ENCODE measurements around the gene DCP2. TPM values are rescaled to one million over a fixed set of nuclear protein-coding genes. Genes with fewer than 3 reads are reported as not detected.
A peak's percentile ranks its signal among the peaks of the same experiment; 100 is the strongest.

DCP2 gene
- total RNA-seq, 3 donors from 2014 or later = 26.2 to 67.0 (median 43.9) TPM

DNA sequence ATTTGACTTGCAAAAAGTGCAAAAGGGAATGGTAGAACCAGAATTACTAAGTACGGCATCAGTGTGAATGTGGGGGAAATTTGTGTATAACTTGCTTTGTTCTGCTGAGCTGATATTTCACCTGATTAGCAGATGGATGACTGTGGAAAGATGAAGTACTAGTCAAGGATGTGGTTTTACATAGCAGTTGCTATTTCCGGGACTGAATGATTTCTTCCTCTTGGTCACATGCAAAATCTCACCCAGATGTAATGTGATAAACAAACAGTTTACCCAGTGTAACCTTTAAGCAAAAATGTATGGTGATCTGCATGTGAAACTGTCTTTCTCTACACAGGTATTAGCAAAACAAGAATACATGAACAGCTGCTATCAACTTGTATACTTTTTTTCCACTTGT is 46.1 kb downstream of the DCP2 start:
- Histone ChIP-seq H3K27me3 (no peaks in the 10 kb centered on the region), H3K27ac (peak overlapping the region in 1 of 2 donors; percentile 21), H3K4me1 (no peaks in the 10 kb centered on the region), H3K9me3 (no peaks in the 10 kb centered on the region), H3K36me3 (no peaks in the 10 kb centered on the region), H3K4me3 (no peak overlapping the region)
- TF ChIP-seq POLR2AphosphoS5 (IDR thresholded peaks at IDR 0.05) (no peak), POLR2A (IDR thresholded peaks at IDR 0.05) (no peak)
- TF ChIP-seq, protein P1, sequence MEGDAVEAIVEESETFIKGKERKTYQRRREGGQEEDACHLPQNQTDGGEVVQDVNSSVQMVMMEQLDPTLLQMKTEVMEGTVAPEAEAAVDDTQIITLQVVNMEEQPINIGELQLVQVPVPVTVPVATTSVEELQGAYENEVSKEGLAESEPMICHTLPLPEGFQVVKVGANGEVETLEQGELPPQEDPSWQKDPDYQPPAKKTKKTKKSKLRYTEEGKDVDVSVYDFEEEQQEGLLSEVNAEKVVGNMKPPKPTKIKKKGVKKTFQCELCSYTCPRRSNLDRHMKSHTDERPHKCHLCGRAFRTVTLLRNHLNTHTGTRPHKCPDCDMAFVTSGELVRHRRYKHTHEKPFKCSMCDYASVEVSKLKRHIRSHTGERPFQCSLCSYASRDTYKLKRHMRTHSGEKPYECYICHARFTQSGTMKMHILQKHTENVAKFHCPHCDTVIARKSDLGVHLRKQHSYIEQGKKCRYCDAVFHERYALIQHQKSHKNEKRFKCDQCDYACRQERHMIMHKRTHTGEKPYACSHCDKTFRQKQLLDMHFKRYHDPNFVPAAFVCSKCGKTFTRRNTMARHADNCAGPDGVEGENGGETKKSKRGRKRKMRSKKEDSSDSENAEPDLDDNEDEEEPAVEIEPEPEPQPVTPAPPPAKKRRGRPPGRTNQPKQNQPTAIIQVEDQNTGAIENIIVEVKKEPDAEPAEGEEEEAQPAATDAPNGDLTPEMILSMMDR (IDR thresholded peaks at IDR 0.05) = no peak
- no peak for DNase-seq (ENCODE audit: low spot score in 2 of 2)
- intact Hi-C loops (cut with DNase I; ENCODE audit: low total_unique reads) = no loop called here

DNA sequence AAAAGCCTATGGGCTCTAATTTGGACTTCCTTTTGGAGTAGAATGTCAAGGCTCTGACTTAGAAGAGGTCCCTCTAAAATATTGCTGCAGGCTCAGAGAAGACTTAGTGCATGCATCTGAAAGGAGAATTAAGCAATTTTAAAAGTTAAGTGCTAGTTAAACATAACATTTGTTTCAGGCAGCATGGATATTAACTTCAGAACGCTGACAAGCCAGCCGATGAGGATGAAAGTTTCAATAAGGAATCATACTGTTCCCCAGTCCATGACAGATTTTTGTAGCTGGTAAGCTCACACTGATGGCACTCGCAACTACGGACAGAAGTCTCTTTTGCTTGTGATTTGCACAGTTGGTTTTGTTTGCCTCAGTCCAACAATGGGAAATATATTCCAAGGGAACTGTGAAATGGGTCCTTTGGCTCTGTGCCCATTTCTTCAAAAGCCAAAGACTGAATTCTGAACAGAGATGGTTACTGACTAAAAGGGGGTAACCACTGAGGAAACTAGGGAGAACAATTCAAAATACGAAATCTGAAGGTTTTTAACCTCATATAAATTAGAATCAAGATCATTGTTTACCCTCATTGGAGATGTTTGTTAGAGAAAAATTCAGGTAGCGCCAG is 47.6 kb downstream of the DCP2 start:
- no peaks in the 10 kb centered on the region for H3K9me3 ChIP-seq
- H3K4me1 ChIP-seq = no peaks in the 10 kb centered on the region
- no peaks in the 10 kb centered on the region for H3K27me3 ChIP-seq
- H3K4me3 ChIP-seq = no peak overlapping the region
- TF ChIP-seq POLR2AphosphoS5 (IDR thresholded peaks at IDR 0.05) (no peak), POLR2A (IDR thresholded peaks at IDR 0.05) (no peak)
- TF ChIP-seq, protein P1 (IDR thresholded peaks at IDR 0.05) = no peak
- no peak overlapping the region for H3K27ac ChIP-seq
- no peaks in the 10 kb centered on the region for H3K36me3 ChIP-seq
- DNase-seq (ENCODE audit: low spot score in 2 of 2) = no peak
- intact Hi-C loops (cut with DNase I; ENCODE audit: low total_unique reads) = no loop called here

DNA sequence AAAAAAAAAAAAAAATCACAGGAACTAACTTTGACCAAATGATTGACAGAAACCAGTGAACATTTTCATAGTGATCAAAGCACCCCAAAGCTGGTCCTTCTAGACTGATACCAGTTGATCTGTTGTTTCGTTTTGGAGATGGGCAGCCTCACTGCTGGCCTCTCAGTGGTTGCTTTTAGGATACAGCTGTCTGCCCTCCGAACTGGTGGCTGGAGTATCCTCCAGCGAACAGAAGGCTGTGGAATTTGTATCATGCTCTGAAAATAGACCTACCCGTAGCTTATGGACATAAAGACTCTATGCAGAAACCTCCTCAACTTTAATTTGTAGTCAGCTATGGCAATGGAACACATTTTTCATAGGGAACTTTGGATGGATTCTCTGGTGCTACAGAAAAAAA is 49.0 kb downstream of the DCP2 start:
- no peak for DNase-seq (ENCODE audit: low spot score in 2 of 2)
- Histone ChIP-seq H3K27ac (no peak overlapping the region), H3K4me3 (no peak overlapping the region), H3K9me3 (no peaks in the 10 kb centered on the region), H3K4me1 (no peaks in the 10 kb centered on the region), H3K27me3 (no peaks in the 10 kb centered on the region), H3K36me3 (no peaks in the 10 kb centered on the region)
- intact Hi-C loops (cut with DNase I; ENCODE audit: low total_unique reads) = no loop called here
- TF ChIP-seq, protein P1 (IDR thresholded peaks at IDR 0.05) = no peak
- TF ChIP-seq POLR2A (IDR thresholded peaks at IDR 0.05) (no peak), POLR2AphosphoS5 (IDR thresholded peaks at IDR 0.05) (no peak)

DNA sequence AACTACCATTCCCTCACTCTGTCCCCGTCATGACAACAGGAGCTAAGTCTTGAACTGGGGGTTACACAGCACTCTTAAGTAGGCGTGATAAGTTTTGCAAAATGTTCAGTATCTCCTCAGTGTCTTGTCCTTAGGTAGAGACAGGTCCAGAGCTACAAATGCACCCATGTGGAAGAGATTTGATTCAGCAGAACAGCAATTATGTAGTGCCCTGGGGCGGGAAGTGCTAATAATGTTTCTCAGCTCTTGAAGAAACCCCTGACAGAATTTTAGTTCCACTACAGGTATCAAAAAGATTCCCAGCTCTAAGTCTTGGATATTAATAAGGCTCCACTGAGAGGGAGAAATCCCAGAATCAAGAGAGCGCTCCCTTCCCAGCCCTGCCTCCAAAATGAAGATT is 49.6 kb downstream of the DCP2 start:
- H3K4me1 ChIP-seq = no peaks in the 10 kb centered on the region
- no peak overlapping the region for H3K27ac ChIP-seq
- intact Hi-C loops (cut with DNase I; ENCODE audit: low total_unique reads) = no loop called here
- TF ChIP-seq, protein P1 (IDR thresholded peaks at IDR 0.05) = no peak
- TF ChIP-seq POLR2A (IDR thresholded peaks at IDR 0.05) (no peak), POLR2AphosphoS5 (IDR thresholded peaks at IDR 0.05) (no peak)
- H3K27me3 ChIP-seq = no peaks in the 10 kb centered on the region
- no peak overlapping the region for H3K4me3 ChIP-seq
- H3K36me3 ChIP-seq = no peaks in the 10 kb centered on the region
- H3K9me3 ChIP-seq = no peaks in the 10 kb centered on the region
- no peak for DNase-seq (ENCODE audit: low spot score in 2 of 2)

DNA sequence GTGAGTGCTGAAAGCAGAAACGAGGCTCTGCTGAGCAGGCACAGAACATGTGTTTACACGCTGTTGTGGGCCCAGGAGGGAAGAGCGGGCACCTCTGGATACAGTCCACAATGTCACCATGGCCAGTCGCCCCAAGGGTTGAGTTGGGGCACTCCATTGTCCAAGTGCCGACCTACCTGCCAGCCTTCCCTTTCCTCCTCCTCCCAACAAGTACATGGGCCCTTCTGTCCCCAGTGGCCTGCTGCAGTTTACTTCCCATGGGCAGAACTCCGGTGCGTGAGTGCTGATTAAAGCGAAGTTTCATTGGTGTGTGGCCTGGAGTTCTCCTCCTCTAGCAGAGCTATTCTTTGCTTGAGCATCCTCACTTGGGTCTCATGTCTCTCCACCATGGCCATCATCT is 50.4 kb downstream of the DCP2 start:
- H3K27ac ChIP-seq = no peak overlapping the region
- H3K9me3 ChIP-seq = no peaks in the 10 kb centered on the region
- H3K27me3 ChIP-seq = no peaks in the 10 kb centered on the region
- DNase-seq (ENCODE audit: low spot score in 2 of 2) = no peak
- no peak overlapping the region for H3K4me3 ChIP-seq
- H3K4me1 ChIP-seq = no peaks in the 10 kb centered on the region
- TF ChIP-seq, protein P1 (IDR thresholded peaks at IDR 0.05) = no peak
- no peak for TF ChIP-seq POLR2AphosphoS5 (IDR thresholded peaks at IDR 0.05)
- no peak for TF ChIP-seq POLR2A (IDR thresholded peaks at IDR 0.05)
- no peaks in the 10 kb centered on the region for H3K36me3 ChIP-seq
- intact Hi-C loops (cut with DNase I; ENCODE audit: low total_unique reads) = no loop called here

All from breast epithelium (tissue), 4 donors.